Activated CD8-positive, alpha-beta memory T cell treated with anti-CD3 and anti-CD28 coated beads, Interleukin-2, amount 50 U/mL, for 48 hours (primary cell): ENCODE data around the gene LAMA3.
"Not testable (repeated sequence)": the region's sequence is repeated elsewhere in the genome, so short reads cannot be mapped to it uniquely, and the experiment has no call there.

ENCODE experiments used
- DNase-seq: peaks from one replicate; pipeline ENCODE4 v3.0.0-alpha.2; 2020

Gene LAMA3

GRCh38 chr18:23704806-23705205, 15.6 kb downstream of the LAMA3 start:
- no peak for DNase-seq

DNA sequence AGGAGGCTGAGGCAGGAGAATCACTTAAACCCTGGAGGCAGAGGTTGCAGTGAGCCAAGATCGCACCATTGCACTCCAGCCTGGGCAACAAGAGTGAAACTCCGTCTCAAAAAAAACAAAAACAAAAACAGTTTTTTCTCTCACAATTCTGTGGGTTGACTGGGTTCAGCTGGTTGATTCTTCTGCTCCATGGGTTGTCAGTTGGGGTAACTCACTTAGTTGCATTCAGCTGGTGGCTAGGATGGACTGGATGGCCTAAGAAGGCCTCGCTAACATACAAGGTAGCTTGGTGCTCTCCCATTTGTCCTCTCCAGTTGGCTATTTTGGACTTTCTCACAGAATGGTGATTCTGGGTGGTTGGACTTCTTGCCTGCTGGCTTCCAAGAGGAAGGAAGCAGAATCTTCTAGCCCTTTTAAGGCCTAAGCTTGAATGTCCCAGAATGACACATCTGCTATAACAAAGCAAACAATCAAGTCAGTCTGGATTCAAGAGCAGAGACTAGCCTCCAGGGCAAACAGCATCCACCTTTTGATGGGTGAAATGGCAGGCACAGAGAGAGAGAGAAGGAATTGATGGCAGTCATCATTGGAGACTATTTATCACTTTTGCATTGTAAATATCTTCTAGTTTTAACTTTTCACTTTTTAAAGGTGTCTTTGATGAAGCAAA, 17.9 kb downstream of the LAMA3 start:
- DNase-seq: no peak

GRCh38 chr18:23710068-23710527, 20.8 kb downstream of the LAMA3 start:
- DNase-seq: no peak

DNA sequence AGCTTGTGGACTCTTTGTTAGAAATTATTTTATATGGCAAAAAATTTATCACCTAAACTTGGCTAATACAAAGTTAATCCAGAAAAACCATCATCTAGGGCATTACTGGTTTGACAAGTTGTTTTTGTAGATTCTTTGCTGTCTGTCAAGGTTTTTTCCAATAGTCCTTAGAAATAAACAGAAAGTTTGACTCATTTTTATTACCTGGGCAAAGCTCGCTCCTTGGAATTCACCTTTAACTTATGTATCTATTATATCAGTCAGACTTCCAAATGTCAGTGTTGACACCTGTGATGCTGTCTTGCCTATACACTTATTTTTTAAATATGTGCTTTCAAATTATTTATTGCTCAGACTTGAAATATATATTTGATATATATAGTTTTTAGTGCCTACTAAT, 21.7 kb downstream of the LAMA3 start:
- no peak for DNase-seq

DNA sequence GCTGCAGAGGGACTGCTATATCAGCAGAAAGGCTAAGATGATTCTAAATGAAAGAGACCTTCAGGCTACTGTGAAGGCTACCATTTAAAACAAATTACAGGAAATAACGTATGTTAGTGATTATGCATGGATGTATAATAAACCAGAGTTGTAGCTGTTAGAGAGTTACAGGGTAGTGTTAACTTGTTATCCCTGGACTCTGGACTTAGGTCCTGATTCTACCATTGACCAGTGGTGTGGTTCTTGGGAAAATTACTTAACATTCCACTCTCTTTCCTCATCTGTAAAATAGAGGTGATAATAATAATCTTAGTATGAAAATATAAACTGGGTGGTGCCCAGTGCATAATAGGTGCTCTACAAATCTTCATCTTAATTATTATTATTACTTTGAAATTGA, 22.2 kb downstream of the LAMA3 start:
- no peak for DNase-seq

DNA sequence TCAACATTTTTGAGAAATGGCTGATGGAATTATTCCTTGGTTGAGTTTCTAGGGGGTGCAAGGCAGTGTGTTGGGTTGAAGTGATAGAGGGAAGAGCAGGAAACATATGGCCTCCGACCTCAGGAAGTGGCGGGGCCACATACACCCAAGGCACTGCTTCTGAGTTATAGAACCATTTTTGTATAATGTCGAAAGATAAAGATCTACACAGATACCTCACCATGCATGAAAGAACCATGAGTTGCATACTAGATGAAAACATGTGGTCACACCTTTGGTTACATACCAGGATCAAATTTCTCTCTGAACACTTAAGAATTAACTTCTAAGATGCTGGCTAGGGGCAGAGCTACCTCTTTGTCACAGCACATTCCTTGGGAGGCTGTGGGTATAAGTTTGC, 23.2 kb downstream of the LAMA3 start:
- no peak for DNase-seq

- no peak for DNase-seq
Observed at GRCh38 chr18:23714576-23714975, 25.3 kb downstream of the LAMA3 start.

GRCh38 chr18:23716079-23716478, 26.8 kb downstream of the LAMA3 start:
- not testable (repeated sequence) for DNase-seq

GRCh38 chr18:23716516-23716915, 27.3 kb downstream of the LAMA3 start:
- no peak for DNase-seq

- DNase-seq: no peak
Observed at GRCh38 chr18:23716966-23717365, 27.7 kb downstream of the LAMA3 start.

GRCh38 chr18:23718243-23718720, 29.0 kb downstream of the LAMA3 start:
- DNase-seq: no peak

DNA sequence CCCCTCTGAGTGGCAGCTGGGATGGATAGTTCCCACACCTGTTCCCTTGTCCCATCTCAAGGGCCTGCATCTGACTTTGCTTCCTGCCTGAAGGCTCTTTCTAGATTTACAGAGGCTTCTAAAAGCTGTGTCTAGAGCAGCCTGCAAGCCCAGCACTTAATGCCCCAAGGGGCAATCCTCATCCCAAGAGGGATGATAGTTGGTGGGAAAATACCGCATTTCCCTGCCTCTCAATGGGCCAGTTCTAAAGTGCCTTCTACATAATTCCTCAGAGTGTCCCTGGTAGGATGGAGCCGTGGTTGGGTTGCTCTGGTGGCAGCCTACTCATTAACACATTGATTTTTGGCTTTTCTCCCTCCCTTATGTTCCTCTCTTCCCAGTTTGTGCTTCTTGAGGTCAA, 29.5 kb downstream of the LAMA3 start:
- DNase-seq: no peak

- no peak for DNase-seq
Observed at GRCh38 chr18:23719634-23720201, 30.5 kb downstream of the LAMA3 start.

DNA sequence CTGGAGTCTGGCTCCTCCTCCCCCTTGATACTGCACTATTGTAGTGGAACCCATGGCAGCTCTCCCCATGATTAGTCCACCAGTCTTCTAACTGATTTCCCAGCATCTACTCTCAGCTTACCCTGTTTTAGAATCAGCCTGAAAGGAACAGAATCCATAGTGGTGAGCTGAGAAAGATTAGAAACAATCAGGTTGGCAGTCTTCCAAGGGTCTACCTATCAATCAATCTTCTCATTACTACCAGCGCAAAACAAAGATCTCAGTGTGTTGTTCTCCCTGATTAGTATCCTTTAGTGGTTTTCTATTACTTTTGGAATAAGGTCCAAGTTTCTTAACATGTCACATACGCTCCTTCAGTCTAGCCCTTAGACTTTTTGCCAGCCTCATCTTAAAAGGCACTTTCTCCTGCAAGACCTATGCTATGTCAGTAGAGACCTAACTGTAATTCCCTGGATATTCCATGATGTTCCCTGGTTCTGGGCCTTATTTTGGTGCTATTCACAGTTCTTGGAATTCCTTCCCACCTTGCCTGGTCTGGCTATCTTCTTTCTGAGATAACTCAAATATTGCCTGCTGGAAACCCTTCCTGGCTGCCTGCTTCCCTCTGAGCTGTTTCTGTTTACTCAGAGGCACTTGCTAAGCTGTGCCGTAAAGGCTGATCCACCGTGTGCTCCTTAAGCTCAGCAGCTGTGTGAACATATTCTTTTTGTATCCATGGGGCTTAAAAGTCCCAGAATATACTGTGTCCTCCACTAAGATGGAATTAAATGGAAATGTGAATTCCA, 32.6 kb downstream of the LAMA3 start:
- DNase-seq: no peak

GRCh38 chr18:23722646-23723045, 33.4 kb downstream of the LAMA3 start:
- no peak for DNase-seq

DNA sequence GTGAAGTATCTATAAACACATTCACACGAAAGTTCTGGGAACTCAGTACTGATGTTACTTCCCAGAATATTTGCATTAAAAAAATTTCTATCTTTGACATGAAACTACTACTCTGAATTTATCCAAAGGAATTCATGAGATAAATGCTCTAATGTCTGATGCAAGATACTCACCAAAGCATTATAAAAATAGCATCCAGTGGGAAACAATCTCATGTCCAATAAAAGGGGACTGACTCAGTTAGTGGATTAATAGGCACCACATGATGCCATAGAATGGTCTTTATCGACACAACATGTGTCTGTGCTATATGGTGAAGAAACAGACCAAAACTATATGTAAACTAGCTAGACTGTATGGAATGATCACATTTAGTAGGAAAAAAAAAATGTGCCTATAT, 33.9 kb downstream of the LAMA3 start:
- DNase-seq: no peak

DNA sequence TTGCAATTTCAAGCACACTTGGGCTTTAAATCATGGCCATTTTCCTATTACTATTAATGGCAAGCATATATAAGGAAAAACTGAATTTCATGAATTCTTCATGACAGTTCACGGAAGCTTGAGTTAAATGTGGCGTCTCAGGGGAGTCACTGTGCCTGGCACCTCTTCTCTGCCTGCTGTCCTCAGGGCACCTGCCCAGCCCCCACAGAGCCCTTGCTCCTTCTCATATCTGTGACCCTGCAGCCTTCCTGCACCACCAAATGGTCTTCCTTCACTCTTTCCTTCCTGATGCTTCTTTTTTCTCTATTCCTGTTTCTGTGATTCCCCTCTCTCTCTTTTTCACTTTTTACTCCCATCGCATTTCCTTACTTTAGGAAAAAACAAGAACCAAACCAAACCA, 35.4 kb downstream of the LAMA3 start:
- DNase-seq: no peak

- no peak for DNase-seq
Observed at GRCh38 chr18:23725351-23725750, 36.1 kb downstream of the LAMA3 start.

GRCh38 chr18:23725827-23726661, 36.8 kb downstream of the LAMA3 start:
- DNase-seq: no peak

- no peak for DNase-seq
Observed at GRCh38 chr18:23727707-23728493, 38.6 kb downstream of the LAMA3 start.

- DNase-seq: no peak
Observed at GRCh38 chr18:23730857-23731256, 41.6 kb downstream of the LAMA3 start.

GRCh38 chr18:23731861-23732260, 42.6 kb downstream of the LAMA3 start:
- DNase-seq: no peak
